Measurements from ENCODE around the gene ST3GAL6.

- no peak for TF ChIP-seq TAF1 (conservative IDR thresholded peaks at IDR 0.05)
- no peak for TF ChIP-seq CTCF (IDR thresholded peaks at IDR 0.05; ENCODE audit: low read depth, low read length, missing input control)
Measured at GRCh38 chr3:98800401-98800800, 37.3 kb downstream of the ST3GAL6 start.

All from liver (tissue), 3 donors.